NCI-H128 (cell line): ENCODE results near the gene FYCO1.

ENCODE experiments used
- DNase-seq: peaks from one replicate; lab custom pipeline; 2025; ENCODE audit not compliant: unreplicated experiment; lab: John Stamatoyannopoulos, UW

Gene FYCO1

GRCh38 chr3:45965253-45965652, 30.4 kb downstream of the FYCO1 start:
- DNase-seq = no peak

GRCh38 chr3:45964139-45964538, 31.5 kb downstream of the FYCO1 start:
- DNase-seq = no peak

GRCh38 chr3:45962033-45962432, 33.6 kb downstream of the FYCO1 start:
- DNase-seq = no peak

- DNase-seq = no peak
Measured at GRCh38 chr3:45960289-45960688, 35.3 kb downstream of the FYCO1 start.

GRCh38 chr3:45959201-45959600, 36.4 kb downstream of the FYCO1 start:
- DNase-seq = no peak

- no peak for DNase-seq
Measured at GRCh38 chr3:45958321-45958791, 37.3 kb downstream of the FYCO1 start.

GRCh38 chr3:45957586-45957985, 38.0 kb downstream of the FYCO1 start:
- no peak for DNase-seq

- no peak for DNase-seq
Measured at GRCh38 chr3:45955706-45956105, 39.9 kb downstream of the FYCO1 start.

GRCh38 chr3:45955017-45955647, 40.5 kb downstream of the FYCO1 start:
- no peak for DNase-seq

GRCh38 chr3:45954306-45954705, 41.3 kb downstream of the FYCO1 start:
- no peak for DNase-seq

- no peak for DNase-seq
Measured at GRCh38 chr3:45953536-45953935, 42.1 kb downstream of the FYCO1 start.

GRCh38 chr3:45952456-45952855, 43.2 kb downstream of the FYCO1 start:
- no peak for DNase-seq

GRCh38 chr3:45951946-45952345, 43.7 kb downstream of the FYCO1 start:
- DNase-seq = no peak

- DNase-seq = no peak
Measured at GRCh38 chr3:45950686-45951600, 44.7 kb downstream of the FYCO1 start.

GRCh38 chr3:45950131-45950530, 45.5 kb downstream of the FYCO1 start:
- DNase-seq = no peak

GRCh38 chr3:45949432-45949831, 46.2 kb downstream of the FYCO1 start:
- DNase-seq = no peak

GRCh38 chr3:45948881-45949280, 46.7 kb downstream of the FYCO1 start:
- DNase-seq = no peak

- no peak for DNase-seq
Measured at GRCh38 chr3:45948311-45948781, 47.3 kb downstream of the FYCO1 start.

- DNase-seq = no peak
Measured at GRCh38 chr3:45947361-45947760, 48.3 kb downstream of the FYCO1 start.

GRCh38 chr3:45946875-45947274, 48.7 kb downstream of the FYCO1 start:
- DNase-seq = no peak

GRCh38 chr3:45946307-45946706, 49.3 kb downstream of the FYCO1 start:
- no peak for DNase-seq
